Left lung (tissue), 10 donors: Measurements from ENCODE around the gene CEP89. TPM values are rescaled to one million over a fixed set of nuclear protein-coding genes. Genes with fewer than 3 reads are reported as not detected.
"Not testable (repeated sequence)": the region's sequence is repeated elsewhere in the genome, so short reads cannot be mapped to it uniquely, and the experiment has no call there.

Experiments used
- ATAC-seq: fragments of 200-7000 bp; cut with Tn5 transposase; one replicate; pipeline ENCODE4 v1.9.1; 2020; ENCODE audit warnings: moderate library complexity
- DNase-seq, 4 donors: peaks; one replicate each; pipeline ENCODE4 v3.0.0-alpha.2; 2013 to 2020
- H3K27ac ChIP-seq, 2 donors: fragments of 200-600 bp; sonication (generic) in 1 of 2; one replicate each; pipeline versions ENCODE4 v1.5.0 to v1.8.0; 2020 to 2021
- H3K27me3 ChIP-seq, 2 donors: fragments of 200-600 bp; sonication (generic) in 1 of 2; one replicate each; pipeline versions ENCODE4 v1.5.0 to v1.8.0; 2020 to 2021
- H3K36me3 ChIP-seq, 2 donors: fragments of 200-600 bp; sonication (generic) in 1 of 2; one replicate each; pipeline versions ENCODE4 v1.5.0 to v1.8.0; 2020 to 2021
- H3K4me1 ChIP-seq, 2 donors: fragments of 200-600 bp; one replicate each; pipeline ENCODE4 v1.8.0; 2021
- H3K4me3 ChIP-seq, 2 donors: fragments of 200-600 bp; sonication (generic) in 1 of 2; one replicate each; pipeline versions ENCODE4 v1.5.0 to v1.8.0; 2020 to 2021; ENCODE audit warnings: mild to moderate bottlenecking in 1 of 2
- H3K9me3 ChIP-seq, 2 donors: fragments of 200-600 bp; sonication (generic) in 1 of 2; one replicate each; pipeline versions ENCODE4 v1.5.0 to v1.8.0; 2020 to 2021
- intact Hi-C, 2 donors: fragments of 100-400 bp; cut with DNase I; formaldehyde crosslinking; loops; one replicate each; pipeline versions ENCODE4 v1.11.2 to v1.14.2; 2022
- polyA plus RNA-seq, 6 donors: library from polyadenylated mRNA; unstranded; fragments of 120-200 nt; gene quantifications; one replicate each; pipeline ENCODE4 v1.2.1, GENCODE V29; 2013; ENCODE audit not compliant: insufficient read length in 6 of 6
- total RNA-seq, 2 donors: library from RNA; stranded (reverse); fragmentation: NEBNext Ultra II Directional; extraction: Animal tissue kit (Norgen Biotek cat#: 25700); gene quantifications; one replicate each; pipeline ENCODE4 v1.2.1, GENCODE V29; 2021
- TF ChIP-seq, protein P1 (sequence below), 2 donors: fragments of 200-600 bp; sonication (generic) in 1 of 2; IDR thresholded peaks; one replicate each; pipeline versions ENCODE4 v1.5.0 to v1.8.0; 2021; ENCODE audit warnings: antibody characterized with exemption in 2 of 2
- donor health status: DM: no; HTN: yes; CAD: no.
- donor health status: DM: no; HTN: no; CAD: no.

CEP89 gene
- total and polyA plus RNA-seq, 8 donors: 19.1 to 37.9 (median 32.3) TPM

DNA sequence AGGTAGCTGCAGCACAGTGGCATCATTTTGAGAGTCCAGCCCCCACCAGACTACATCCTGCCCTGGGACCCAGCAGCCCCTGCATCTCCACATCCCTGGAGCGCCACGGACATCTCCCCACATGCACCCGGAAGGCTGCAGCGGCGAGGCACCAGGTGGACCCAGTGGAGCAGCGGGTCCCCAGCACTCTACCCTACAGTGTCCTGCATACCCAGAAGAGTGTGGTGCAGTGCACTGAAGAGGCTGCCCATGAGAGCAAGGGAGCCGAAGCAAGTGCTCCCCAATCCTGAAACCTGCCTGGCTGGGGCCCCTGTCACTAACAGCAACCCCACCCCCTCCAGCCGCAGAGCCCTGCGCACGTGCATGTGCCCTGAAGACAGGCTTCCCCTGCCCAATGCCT, 80.9 kb downstream of the CEP89 start:
- TF ChIP-seq, protein P1, sequence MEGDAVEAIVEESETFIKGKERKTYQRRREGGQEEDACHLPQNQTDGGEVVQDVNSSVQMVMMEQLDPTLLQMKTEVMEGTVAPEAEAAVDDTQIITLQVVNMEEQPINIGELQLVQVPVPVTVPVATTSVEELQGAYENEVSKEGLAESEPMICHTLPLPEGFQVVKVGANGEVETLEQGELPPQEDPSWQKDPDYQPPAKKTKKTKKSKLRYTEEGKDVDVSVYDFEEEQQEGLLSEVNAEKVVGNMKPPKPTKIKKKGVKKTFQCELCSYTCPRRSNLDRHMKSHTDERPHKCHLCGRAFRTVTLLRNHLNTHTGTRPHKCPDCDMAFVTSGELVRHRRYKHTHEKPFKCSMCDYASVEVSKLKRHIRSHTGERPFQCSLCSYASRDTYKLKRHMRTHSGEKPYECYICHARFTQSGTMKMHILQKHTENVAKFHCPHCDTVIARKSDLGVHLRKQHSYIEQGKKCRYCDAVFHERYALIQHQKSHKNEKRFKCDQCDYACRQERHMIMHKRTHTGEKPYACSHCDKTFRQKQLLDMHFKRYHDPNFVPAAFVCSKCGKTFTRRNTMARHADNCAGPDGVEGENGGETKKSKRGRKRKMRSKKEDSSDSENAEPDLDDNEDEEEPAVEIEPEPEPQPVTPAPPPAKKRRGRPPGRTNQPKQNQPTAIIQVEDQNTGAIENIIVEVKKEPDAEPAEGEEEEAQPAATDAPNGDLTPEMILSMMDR (IDR thresholded peaks at IDR 0.05): no peak
- DNase-seq: no peak
- Histone ChIP-seq H3K36me3 (peaks cover 0 to 56% of the 10 kb centered on the region in 2 donors), H3K27ac (no peak overlapping the region), H3K4me3 (no peak overlapping the region), H3K9me3 (peaks cover 0 to 34% of the 10 kb centered on the region in 2 donors), H3K4me1 (no peaks in the 10 kb centered on the region), H3K27me3 (no peaks in the 10 kb centered on the region)
- intact Hi-C loops: no loop called here
- no peak for ATAC-seq

DNA sequence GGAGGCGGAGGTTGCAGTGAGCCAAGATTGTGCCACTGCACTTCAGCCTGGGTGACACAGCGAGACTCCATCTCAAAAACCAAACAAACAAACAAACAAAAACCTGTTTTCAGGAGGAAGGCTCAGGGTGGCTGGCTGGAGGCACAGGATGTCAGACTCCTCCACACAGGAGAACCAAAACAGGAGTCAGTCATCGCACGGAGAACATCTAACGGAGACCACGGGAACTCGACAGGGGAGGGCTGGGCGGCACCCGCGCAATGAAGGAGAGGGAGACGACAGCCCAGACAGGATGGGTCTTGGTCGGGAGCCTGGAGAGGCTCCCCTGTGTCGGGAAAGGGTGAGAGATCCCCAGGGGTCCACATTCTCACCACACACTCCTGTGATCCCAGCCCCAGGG, 81.4 kb downstream of the CEP89 start:
- intact Hi-C loops: no loop called here
- H3K4me1 ChIP-seq: no peaks in the 10 kb centered on the region
- no peak overlapping the region for H3K27ac ChIP-seq
- H3K9me3 ChIP-seq: peaks cover 0 to 34% of the 10 kb centered on the region in 2 donors
- H3K27me3 ChIP-seq: no peaks in the 10 kb centered on the region
- DNase-seq (no peak), ATAC-seq (no peak)
- H3K36me3 ChIP-seq: peaks cover 0 to 56% of the 10 kb centered on the region in 2 donors
- TF ChIP-seq, protein P1 (IDR thresholded peaks at IDR 0.05): no peak
- no peak overlapping the region for H3K4me3 ChIP-seq

DNA sequence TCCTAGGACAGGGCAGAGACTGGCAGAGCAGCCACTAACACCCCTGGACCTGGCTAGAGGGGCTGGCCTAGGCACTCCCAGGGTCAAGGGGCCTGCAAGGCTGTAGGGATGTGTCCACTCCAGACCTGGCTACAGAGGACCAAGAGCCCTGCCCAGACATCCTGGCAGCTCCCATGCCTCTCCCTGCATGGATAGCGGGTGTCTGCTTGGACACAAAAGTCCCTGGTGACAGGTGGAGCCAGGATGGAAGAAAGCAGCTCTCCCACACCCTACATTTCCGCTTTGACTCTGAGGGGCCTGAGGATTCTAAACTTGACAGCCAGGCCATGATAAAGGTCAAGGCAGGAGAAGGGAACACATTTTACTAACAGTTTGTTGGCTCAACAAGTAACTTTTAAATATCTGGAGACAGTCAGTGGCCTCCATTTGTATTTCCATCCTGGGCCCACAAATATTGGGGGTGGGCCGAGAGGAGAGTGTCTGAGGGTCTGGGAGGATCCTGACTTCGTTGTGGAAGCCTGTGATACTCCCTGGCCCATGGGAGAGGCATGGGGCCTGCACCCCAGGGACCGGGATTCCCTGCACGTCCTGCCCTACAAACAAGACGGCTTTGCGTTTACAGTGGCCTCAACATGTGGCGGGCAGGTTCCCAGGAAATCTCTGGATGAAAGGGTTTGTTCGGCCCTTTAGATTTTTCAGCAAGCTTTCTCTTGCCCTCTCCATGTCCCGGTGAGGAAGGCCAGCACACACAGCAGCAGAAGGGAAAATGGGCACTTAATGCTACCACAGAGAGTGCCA, 82.4 kb downstream of the CEP89 start:
- H3K27me3 ChIP-seq: no peaks in the 10 kb centered on the region
- no peak overlapping the region for H3K4me3 ChIP-seq
- intact Hi-C loops: no loop called here
- DNase-seq (no peak), ATAC-seq (no peak)
- TF ChIP-seq, protein P1 (IDR thresholded peaks at IDR 0.05): no peak
- H3K36me3 ChIP-seq: peaks cover 0 to 52% of the 10 kb centered on the region in 2 donors
- H3K4me1 ChIP-seq: no peaks in the 10 kb centered on the region
- H3K9me3 ChIP-seq: peaks cover 0 to 30% of the 10 kb centered on the region in 2 donors
- H3K27ac ChIP-seq: no peak overlapping the region

DNA sequence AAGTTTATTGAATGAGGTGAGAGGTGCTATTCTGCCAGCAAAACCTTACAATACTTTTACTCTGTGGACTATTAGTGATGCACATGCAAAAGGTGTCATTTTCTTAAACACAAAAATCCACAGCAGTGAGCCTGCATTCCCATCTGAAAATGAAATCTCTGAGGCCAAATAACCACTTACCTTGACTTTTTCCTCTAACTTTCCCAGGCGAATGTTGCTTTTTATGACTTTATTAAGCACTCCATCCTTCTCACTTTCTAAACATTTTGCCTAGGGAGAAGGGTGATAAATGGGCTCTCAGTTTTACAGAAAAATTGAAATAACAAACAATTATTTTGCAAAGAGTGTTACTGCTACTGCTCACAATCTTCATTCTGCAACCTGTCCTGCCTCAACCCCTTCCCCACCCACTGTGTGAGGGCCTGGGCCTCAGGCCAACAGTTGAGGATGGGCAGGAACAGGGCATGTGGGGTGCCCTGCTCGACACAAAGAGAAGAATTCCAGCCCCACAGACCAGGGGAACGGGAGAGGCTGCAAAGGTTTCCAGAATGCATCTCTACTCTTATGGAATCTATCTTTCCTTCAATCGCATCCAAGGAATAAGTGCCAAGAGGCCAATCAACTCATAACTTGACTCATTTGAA, 84.1 kb downstream of the CEP89 start:
- H3K4me3 ChIP-seq: no peak overlapping the region
- H3K9me3 ChIP-seq: peaks cover 0 to 17% of the 10 kb centered on the region in 2 donors
- TF ChIP-seq, protein P1 (IDR thresholded peaks at IDR 0.05): no peak
- H3K36me3 ChIP-seq: peaks cover 0 to 37% of the 10 kb centered on the region in 2 donors
- intact Hi-C loops: no loop called here
- no peak overlapping the region for H3K27ac ChIP-seq
- no peak for ATAC-seq
- DNase-seq: no peak
- H3K4me1 ChIP-seq: no peaks in the 10 kb centered on the region
- H3K27me3 ChIP-seq: no peaks in the 10 kb centered on the region

DNA sequence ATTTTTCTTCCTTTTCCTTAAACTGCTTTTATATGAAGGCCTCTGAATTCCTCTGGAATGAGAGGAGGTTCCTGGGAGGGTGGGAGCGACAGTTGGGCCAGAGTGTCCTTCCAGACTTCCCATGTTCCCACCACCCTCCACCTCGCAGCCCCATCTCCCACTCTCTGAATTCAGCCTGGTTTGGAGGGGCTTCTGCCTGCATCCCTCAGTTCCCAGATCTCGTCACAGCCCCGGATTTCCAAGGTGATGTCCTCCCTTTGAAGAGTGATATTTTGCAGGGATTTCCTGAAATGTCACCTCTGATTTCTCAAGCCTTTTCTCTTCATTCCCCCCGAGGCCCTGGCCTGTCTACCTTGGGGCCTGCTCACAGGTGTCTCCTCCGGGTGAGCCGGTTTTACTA, 85.5 kb downstream of the CEP89 start:
- Histone ChIP-seq H3K36me3 (peaks cover 0 to 30% of the 10 kb centered on the region in 2 donors), H3K27ac (no peak overlapping the region), H3K4me1 (no peaks in the 10 kb centered on the region), H3K4me3 (no peak overlapping the region), H3K9me3 (peaks cover 0 to 4% of the 10 kb centered on the region in 2 donors), H3K27me3 (no peaks in the 10 kb centered on the region)
- TF ChIP-seq, protein P1 (IDR thresholded peaks at IDR 0.05): no peak
- intact Hi-C loops: no loop called here
- ATAC-seq (no peak), DNase-seq (no peak)

DNA sequence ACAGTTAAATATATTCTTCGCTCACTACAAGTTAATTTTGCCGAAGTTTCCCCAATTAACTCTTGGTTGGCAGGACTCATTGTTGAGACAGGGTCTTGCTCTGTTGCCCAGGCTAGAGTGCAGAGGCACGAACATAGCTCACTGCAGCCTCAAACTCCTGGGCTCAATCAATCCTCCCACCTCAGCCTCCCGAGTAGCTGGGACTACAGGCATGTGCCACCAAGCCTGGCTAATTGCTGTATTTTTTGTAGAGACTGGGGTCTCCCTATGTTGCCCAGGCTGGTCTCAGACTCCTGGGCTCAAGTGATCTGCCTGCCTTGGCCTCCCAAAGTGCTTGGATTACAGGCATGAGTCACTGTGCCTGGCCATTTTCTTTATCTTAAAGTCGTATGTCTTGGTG, 86.5 kb downstream of the CEP89 start:
- intact Hi-C loops, ATAC-seq: not testable (repeated sequence)

More for the DNA sequence above, 86.5 kb downstream of the CEP89 start:
- H3K36me3 ChIP-seq: peaks cover 0 to 23% of the 10 kb centered on the region in 2 donors
- not testable (repeated sequence) for DNase-seq, H3K4me3 ChIP-seq, H3K4me1 ChIP-seq, H3K27me3 ChIP-seq, H3K9me3 ChIP-seq, H3K27ac ChIP-seq
